ENCODE measurements around the gene SHISA6. TPM values are rescaled to one million over a fixed set of nuclear protein-coding genes. Genes with fewer than 3 reads are reported as not detected.
"Not testable (repeated sequence)": the region's sequence is repeated elsewhere in the genome, so short reads cannot be mapped to it uniquely, and the experiment has no call there.

SHISA6 gene
- total RNA-seq, 2 experiments from 2014 or later = not detected

DNA sequence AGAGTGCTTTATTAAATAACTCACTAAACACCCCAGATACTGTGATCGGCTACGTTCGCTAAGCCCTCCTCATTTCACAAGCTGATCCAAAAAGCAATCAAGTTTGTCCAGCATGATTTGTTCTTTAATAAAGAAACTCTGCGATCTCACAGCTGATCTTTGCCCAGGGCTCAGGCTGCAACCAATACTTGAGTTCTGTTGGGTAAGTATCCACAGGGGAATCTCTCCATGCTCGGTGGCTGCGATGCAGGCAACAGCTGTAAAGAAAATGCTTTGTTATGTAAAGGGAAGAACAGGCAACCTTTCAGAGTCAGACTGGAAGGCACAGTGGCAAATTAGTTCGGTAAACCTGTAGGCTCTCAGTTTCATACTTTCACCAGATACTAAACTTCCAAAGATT is 67.5 kb downstream of the SHISA6 start:
- no peak overlapping the region for H3K27ac ChIP-seq (ENCODE audit: low read depth, low read length, poor library complexity, severe bottlenecking)
- CTCF ChIA-PET (ENCODE audit: unreplicated experiment) = no interaction called here
- POLR2A ChIA-PET = no interaction called here
- H2AFZ ChIP-seq (ENCODE audit: low read length) = no peak overlapping the region
- intact Hi-C loops (cut with micrococcal nuclease; ENCODE audit: unreplicated experiment) = no loop called here
- no peaks in the 10 kb centered on the region for H4K20me1 ChIP-seq (ENCODE audit: insufficient read depth, low read length)
- no peaks in the 10 kb centered on the region for H3K9me2 ChIP-seq (ENCODE audit: insufficient read depth, low read length)
- no peaks in the 10 kb centered on the region for H3K79me2 ChIP-seq (ENCODE audit: insufficient read depth, low read depth, low read length)
- BruUV-seq (replicated peaks) = no TSS peak
- H3K4me3 ChIP-seq (ENCODE audit: low read depth, low read length, poor library complexity, severe bottlenecking) = no peak overlapping the region
- no peak for DNase-seq (ENCODE audit: low spot score)
- TF ChIP-seq EZH2phosphoT487 (IDR thresholded peaks at IDR 0.05; ENCODE audit: borderline replicate concordance, low read depth, low read length) = no peak
- TF ChIP-seq, protein P1, sequence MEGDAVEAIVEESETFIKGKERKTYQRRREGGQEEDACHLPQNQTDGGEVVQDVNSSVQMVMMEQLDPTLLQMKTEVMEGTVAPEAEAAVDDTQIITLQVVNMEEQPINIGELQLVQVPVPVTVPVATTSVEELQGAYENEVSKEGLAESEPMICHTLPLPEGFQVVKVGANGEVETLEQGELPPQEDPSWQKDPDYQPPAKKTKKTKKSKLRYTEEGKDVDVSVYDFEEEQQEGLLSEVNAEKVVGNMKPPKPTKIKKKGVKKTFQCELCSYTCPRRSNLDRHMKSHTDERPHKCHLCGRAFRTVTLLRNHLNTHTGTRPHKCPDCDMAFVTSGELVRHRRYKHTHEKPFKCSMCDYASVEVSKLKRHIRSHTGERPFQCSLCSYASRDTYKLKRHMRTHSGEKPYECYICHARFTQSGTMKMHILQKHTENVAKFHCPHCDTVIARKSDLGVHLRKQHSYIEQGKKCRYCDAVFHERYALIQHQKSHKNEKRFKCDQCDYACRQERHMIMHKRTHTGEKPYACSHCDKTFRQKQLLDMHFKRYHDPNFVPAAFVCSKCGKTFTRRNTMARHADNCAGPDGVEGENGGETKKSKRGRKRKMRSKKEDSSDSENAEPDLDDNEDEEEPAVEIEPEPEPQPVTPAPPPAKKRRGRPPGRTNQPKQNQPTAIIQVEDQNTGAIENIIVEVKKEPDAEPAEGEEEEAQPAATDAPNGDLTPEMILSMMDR (conservative IDR thresholded peaks at IDR 0.05; ENCODE audit: low read length) = no peak
- no peak overlapping the region for H3K4me2 ChIP-seq (ENCODE audit: low read length)
- no peaks in the 10 kb centered on the region for H3K9me3 ChIP-seq (ENCODE audit: low read length)
- H3K36me3 ChIP-seq (ENCODE audit: insufficient read depth, low read length) = no peaks in the 10 kb centered on the region
- H3K4me1 ChIP-seq (ENCODE audit: insufficient read depth, low read length, poor library complexity, severe bottlenecking) = no peaks in the 10 kb centered on the region

DNA sequence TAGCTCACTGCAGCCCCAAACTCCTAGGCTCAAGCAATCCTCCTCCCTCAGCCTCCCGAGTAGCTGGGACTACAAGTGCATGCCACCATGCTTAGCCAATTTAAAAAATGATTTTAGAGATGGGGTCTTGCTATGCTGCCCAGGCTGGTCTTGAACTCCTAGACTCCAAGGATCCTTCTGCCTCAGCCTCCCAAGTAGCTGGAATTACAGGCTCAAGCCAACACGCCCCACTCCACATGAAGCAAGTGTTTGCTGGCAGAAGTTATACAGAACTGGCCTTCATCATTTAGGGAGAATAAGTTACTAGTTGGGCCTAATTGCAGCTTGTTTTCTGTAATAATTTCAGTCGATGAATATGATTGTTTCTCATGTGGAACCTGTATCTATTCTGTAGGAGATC is 68.0 kb downstream of the SHISA6 start:
- ChIA-PET POLR2A (no interaction called here), CTCF (ENCODE audit: unreplicated experiment) (no interaction called here)
- no peaks in the 10 kb centered on the region for H3K4me1 ChIP-seq (ENCODE audit: insufficient read depth, low read length, poor library complexity, severe bottlenecking)

DNA sequence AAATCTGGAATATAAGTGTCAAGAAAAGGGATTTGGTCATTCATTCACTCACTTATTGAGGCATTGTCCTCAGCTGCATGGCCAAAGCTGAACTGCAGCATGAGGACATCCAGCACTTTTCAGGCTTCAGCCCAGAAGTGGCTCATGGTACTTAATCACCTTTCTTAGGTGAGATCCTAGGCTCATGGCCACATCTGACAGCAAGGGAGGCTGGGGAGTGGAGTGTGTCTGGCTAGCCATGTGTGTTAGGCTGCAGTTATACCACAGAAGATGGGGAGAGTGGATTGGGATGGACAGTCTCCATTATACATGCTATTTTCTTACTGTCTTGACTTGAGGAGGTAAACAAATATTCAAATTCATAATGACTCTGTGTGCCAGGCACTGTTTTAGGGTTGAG is 68.8 kb downstream of the SHISA6 start:
- intact Hi-C loops (cut with micrococcal nuclease; ENCODE audit: unreplicated experiment) = no loop called here
- H3K9me2 ChIP-seq (ENCODE audit: insufficient read depth, low read length) = no peaks in the 10 kb centered on the region
- no peaks in the 10 kb centered on the region for H4K20me1 ChIP-seq (ENCODE audit: insufficient read depth, low read length)
- POLR2A ChIA-PET = no interaction called here
- no peak for TF ChIP-seq EZH2phosphoT487 (IDR thresholded peaks at IDR 0.05; ENCODE audit: borderline replicate concordance, low read depth, low read length)
- TF ChIP-seq, protein P1 (conservative IDR thresholded peaks at IDR 0.05; ENCODE audit: low read length) = no peak
- no peaks in the 10 kb centered on the region for H3K9me3 ChIP-seq (ENCODE audit: low read length)
- H2AFZ ChIP-seq (ENCODE audit: low read length) = no peak overlapping the region
- H3K79me2 ChIP-seq (ENCODE audit: insufficient read depth, low read depth, low read length) = no peaks in the 10 kb centered on the region
- H3K27ac ChIP-seq (ENCODE audit: low read depth, low read length, poor library complexity, severe bottlenecking) = no peak overlapping the region
- DNase-seq (ENCODE audit: low spot score) = no peak
- no peaks in the 10 kb centered on the region for H3K36me3 ChIP-seq (ENCODE audit: insufficient read depth, low read length)
- H3K4me3 ChIP-seq (ENCODE audit: low read depth, low read length, poor library complexity, severe bottlenecking) = no peak overlapping the region
- BruUV-seq (replicated peaks) = no TSS peak
- CTCF ChIA-PET (ENCODE audit: unreplicated experiment) = no interaction called here
- H3K4me2 ChIP-seq (ENCODE audit: low read length) = no peak overlapping the region
- H3K4me1 ChIP-seq (ENCODE audit: insufficient read depth, low read length, poor library complexity, severe bottlenecking) = no peaks in the 10 kb centered on the region

More for the DNA sequence above, 68.0 kb downstream of the SHISA6 start:
- no TSS peak for BruUV-seq (replicated peaks)
- intact Hi-C loops (cut with micrococcal nuclease; ENCODE audit: unreplicated experiment) = no loop called here
- H3K27ac ChIP-seq (ENCODE audit: low read depth, low read length, poor library complexity, severe bottlenecking) = no peak overlapping the region
- H3K79me2 ChIP-seq (ENCODE audit: insufficient read depth, low read depth, low read length) = no peaks in the 10 kb centered on the region
- no peak for TF ChIP-seq EZH2phosphoT487 (IDR thresholded peaks at IDR 0.05; ENCODE audit: borderline replicate concordance, low read depth, low read length)
- TF ChIP-seq, protein P1 (conservative IDR thresholded peaks at IDR 0.05; ENCODE audit: low read length) = no peak
- H2AFZ ChIP-seq (ENCODE audit: low read length) = no peak overlapping the region
- no peaks in the 10 kb centered on the region for H3K36me3 ChIP-seq (ENCODE audit: insufficient read depth, low read length)
- no peak overlapping the region for H3K4me2 ChIP-seq (ENCODE audit: low read length)
- H4K20me1 ChIP-seq (ENCODE audit: insufficient read depth, low read length) = no peaks in the 10 kb centered on the region
- no peaks in the 10 kb centered on the region for H3K9me2 ChIP-seq (ENCODE audit: insufficient read depth, low read length)
- H3K9me3 ChIP-seq (ENCODE audit: low read length) = no peaks in the 10 kb centered on the region
- H3K4me3 ChIP-seq (ENCODE audit: low read depth, low read length, poor library complexity, severe bottlenecking) = no peak overlapping the region
- DNase-seq (ENCODE audit: low spot score) = no peak

DNA sequence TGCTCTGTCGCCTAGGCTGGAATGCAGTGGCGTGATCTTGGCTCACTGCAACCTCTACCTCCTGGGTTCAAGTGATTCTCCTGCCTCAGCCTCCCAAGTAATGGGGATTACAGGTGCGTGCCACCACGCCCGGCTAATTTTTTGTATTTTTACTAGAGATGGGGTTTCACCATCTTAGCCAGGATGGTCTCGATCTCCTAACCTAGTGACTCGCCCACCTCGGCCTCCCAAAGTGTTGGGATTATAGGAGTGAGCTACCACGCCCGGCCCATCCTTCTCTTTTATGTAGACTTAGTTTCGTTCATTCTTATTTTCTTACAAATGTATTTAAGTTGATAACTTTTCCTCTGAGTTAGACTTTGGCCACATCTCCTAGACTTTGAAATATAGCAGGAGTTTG is 75.4 kb downstream of the SHISA6 start:
- intact Hi-C loops (cut with micrococcal nuclease; ENCODE audit: unreplicated experiment); H3K4me2 ChIP-seq (ENCODE audit: low read length); BruUV-seq (replicated peaks); H4K20me1 ChIP-seq (ENCODE audit: insufficient read depth, low read length); H3K4me3 ChIP-seq (ENCODE audit: low read depth, low read length, poor library complexity, severe bottlenecking); H3K79me2 ChIP-seq (ENCODE audit: insufficient read depth, low read depth, low read length); H3K9me3 ChIP-seq (ENCODE audit: low read length); H3K27ac ChIP-seq (ENCODE audit: low read depth, low read length, poor library complexity, severe bottlenecking); H2AFZ ChIP-seq (ENCODE audit: low read length); H3K9me2 ChIP-seq (ENCODE audit: insufficient read depth, low read length); H3K36me3 ChIP-seq (ENCODE audit: insufficient read depth, low read length); DNase-seq (ENCODE audit: low spot score); CTCF ChIA-PET (ENCODE audit: unreplicated experiment); H3K4me1 ChIP-seq (ENCODE audit: insufficient read depth, low read length, poor library complexity, severe bottlenecking): not testable (repeated sequence)
- POLR2A ChIA-PET = interaction anchor here (0.7 to 0.9 kb wide), 2 partner anchors 353 to 1279 kb away, joined by 3 read pairs; no protein-coding TSS in a partner anchor
